ES-I3 (cell line): ENCODE results near the gene MGA.
A peak's percentile ranks its signal among the peaks of the same experiment; 100 is the strongest.

Experiments used
- H3K36me3 ChIP-seq: 2 replicates; pipeline ENCODE4 v1.6.1; 2013; ENCODE audit warnings: mild to moderate bottlenecking, low read length, control low read depth, moderate library complexity; ENCODE audit not compliant: insufficient read depth
- H3K4me1 ChIP-seq: 2 replicates; pipeline ENCODE4 v1.6.1; 2013; ENCODE audit warnings: mild to moderate bottlenecking, control low read depth, low read length; ENCODE audit not compliant: insufficient read depth
- H3K9ac ChIP-seq: 2 replicates; pipeline ENCODE4 v1.6.1; 2013; ENCODE audit warnings: low read depth, mild to moderate bottlenecking, low read length, moderate library complexity
- H3K9me3 ChIP-seq: 2 replicates; pipeline ENCODE4 v1.6.1; 2013; ENCODE audit warnings: mild to moderate bottlenecking, low read length, moderate library complexity; ENCODE audit not compliant: control insufficient read depth, insufficient read depth

The MGA gene

DNA sequence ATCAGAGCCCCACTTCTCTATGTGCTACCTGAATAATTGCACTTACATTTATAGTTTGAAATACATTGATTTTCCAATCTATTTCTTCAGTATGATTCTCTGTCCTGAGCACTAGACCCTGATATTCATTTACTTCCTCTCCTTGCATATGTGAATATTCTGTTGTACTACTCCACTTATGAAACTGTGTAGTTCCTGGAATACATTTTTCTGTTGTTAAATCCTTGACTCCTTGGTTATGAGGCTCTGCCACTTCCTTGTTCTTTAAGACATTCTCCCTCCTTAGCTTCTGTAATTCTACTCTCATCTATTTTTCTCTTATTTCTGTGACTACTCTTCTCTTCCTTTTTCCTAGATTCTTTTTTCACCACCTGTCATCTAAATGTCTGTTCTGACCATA is 12.9 kb upstream of the MGA start:
- H3K4me1 ChIP-seq, result no peaks in the 10 kb centered on the region
- H3K36me3 ChIP-seq, result no peaks in the 10 kb centered on the region
- no peaks in the 10 kb centered on the region for H3K9me3 ChIP-seq
- no peak overlapping the region for H3K9ac ChIP-seq

DNA sequence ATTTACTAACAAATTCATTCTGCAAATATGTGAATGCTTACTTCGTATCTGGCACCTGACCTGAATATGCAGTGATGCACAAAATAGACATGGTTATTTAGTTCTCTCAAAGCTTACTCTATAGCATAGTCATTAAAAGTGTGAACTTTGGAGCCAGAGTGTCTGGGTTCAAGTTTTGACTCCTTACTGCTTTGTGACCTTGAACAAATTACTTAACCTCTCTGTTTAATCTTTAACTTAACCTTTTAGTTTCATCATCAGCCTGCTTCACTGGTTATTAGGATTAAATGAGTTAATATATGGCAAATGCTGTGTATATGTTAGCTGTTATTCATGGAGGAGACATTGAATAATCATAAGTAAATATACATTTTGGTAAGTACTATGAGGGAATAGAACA is 12.1 kb upstream of the MGA start:
- Histone ChIP-seq H3K4me1 (no peaks in the 10 kb centered on the region), H3K9ac (no peak overlapping the region), H3K9me3 (no peaks in the 10 kb centered on the region), H3K36me3 (no peaks in the 10 kb centered on the region)

DNA sequence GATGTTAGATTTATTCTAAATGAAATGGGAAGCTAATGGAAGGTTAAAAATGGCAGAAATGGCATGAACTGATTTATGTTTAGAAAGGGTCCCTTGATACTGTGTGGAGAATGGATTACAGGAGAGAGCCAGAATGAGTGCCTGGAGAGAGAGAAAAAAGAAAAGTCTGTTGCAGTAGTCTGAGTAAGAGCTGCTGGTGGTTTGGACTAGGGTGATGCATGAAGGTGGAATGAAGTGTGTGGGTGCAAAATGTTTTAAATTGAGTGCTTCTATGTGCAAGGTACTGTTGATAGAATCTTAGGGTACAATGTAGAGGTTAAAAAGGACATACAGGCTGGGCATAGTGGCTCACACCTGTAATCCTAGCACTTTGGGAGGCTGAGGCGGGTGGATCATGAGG is 11.4 kb upstream of the MGA start:
- Histone ChIP-seq H3K4me1 (no peaks in the 10 kb centered on the region), H3K9ac (no peak overlapping the region), H3K9me3 (no peaks in the 10 kb centered on the region), H3K36me3 (no peaks in the 10 kb centered on the region)

DNA sequence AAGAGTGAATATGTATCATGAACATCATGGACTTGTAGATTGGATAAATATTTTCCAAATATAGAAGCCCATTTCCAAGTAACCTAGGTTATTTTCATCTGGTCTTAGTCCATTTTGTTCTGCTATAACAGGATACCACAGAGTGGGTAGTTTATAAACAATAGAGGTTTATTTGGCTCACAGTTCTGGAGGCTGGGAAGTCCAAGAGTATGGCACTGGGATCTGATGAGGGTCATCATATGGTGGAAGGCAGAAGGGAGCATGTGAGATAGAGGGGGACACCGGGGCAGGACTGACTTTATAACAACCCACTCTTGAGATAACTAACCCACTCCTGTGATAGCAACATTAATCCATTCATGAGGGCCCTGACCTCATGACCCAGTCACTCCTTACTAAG is 9.4 kb upstream of the MGA start:
- H3K4me1 ChIP-seq, result no peaks in the 10 kb centered on the region
- no peak overlapping the region for H3K9ac ChIP-seq
- no peaks in the 10 kb centered on the region for H3K36me3 ChIP-seq
- H3K9me3 ChIP-seq, result no peaks in the 10 kb centered on the region

DNA sequence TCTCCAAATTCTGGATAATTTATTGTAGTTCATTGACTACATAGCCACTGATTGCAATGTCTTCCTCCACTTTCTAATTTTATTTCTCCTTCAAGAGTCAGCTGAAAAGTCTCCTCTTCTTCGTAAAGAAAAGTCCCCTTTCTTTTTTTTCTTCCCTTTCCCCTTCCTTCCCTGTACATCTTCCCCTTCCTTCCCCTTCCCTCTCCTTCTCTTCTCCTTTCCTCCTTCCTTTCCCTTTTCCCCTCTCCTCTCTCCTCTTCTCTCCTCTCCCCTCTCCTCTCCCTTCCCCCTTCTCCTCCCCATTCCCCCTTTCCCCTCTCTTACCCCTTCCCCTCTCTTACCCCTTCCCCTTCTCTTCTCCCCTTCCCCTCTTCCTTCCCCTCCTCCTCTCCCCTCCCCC is 8.8 kb upstream of the MGA start:
- Histone ChIP-seq H3K9ac (no peak overlapping the region), H3K9me3 (no peaks in the 10 kb centered on the region), H3K36me3 (no peaks in the 10 kb centered on the region), H3K4me1 (no peaks in the 10 kb centered on the region)

DNA sequence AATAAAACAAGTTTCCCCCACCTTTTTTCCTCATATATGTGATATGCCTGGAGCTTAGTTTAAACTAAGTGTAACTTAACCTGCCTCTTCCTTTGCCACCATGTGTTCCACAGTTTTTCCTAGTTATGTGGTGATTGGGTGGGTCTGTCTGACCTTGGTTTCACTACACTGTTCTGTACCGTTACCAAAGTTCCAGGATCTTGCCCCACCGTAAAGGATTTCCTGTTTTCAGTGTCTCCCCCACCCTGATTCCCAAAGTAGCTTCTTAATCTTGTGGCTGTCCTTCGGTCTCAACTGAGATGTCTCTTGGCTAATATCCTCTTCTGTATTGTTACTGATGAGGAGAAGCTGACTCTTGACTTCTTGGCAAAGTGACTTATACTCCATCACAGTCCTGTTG is 6.4 kb upstream of the MGA start:
- H3K36me3 ChIP-seq, result no peaks in the 10 kb centered on the region
- no peak overlapping the region for H3K9ac ChIP-seq
- no peaks in the 10 kb centered on the region for H3K9me3 ChIP-seq
- no peaks in the 10 kb centered on the region for H3K4me1 ChIP-seq

DNA sequence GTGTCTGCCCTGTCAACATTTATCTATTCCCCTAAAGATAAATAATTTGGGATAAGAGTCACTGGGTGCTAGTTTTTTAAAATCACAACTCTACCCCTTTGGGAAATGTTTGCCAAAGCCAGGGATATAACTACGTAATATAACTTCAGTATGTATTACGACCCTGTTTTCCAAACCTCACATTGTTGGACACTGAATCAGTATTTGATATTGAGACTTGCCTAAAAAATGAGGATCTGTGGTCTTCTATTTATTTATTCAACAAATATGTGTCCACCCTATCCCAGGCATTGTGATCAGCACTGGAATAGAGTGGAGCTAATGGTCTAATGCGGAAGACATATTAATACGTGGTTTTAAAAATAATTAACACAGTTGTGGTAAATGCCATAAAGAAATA is 4.5 kb upstream of the MGA start:
- Histone ChIP-seq H3K36me3 (no peaks in the 10 kb centered on the region), H3K9ac (no peak overlapping the region), H3K9me3 (no peaks in the 10 kb centered on the region), H3K4me1 (no peaks in the 10 kb centered on the region)

DNA sequence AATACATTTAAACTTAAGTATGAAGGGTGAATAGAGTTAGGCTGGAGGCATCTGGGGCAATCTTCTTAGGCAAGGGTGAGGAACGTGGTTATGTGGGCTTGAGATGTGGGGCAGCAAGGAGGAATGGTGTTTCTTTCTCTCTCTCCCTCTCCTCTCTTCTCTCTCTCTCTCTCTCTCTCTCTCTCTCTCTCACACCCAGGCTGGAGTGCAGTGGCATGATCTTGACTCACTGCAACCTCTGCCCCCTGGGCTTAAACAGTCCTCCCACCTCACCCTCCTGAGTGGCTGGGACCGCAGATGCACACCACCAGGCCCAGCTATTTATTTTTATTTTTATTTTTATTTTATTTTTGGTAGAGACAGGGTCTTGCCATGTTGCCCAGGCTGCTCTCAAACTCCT is 4.0 kb upstream of the MGA start:
- no peaks in the 10 kb centered on the region for H3K4me1 ChIP-seq
- no peaks in the 10 kb centered on the region for H3K9me3 ChIP-seq
- no peaks in the 10 kb centered on the region for H3K36me3 ChIP-seq
- H3K9ac ChIP-seq, result no peak overlapping the region

DNA sequence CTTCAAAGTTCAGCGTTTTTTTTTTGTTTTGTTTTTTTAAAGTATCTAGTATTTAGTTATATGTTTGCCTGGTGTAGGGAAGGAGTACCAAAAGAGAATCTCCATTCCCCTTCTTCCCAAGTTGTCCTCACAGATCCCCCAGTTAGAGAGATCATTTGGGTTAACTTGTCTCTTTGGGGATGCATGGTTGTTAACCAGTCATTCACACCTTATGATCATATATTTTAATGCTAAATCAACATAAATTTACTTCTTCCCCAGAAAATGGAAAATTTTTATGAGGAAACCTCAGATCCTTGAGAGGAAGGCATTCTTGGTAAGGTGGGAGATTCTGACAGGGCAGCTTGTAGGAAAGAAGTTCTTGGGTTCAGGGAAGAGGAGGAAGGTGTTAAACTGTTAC is 1.5 kb upstream of the MGA start:
- Histone ChIP-seq H3K9me3 (no peaks in the 10 kb centered on the region), H3K36me3 (no peaks in the 10 kb centered on the region), H3K4me1 (no peaks in the 10 kb centered on the region; the same call in 1 of the 2 replicates)

DNA sequence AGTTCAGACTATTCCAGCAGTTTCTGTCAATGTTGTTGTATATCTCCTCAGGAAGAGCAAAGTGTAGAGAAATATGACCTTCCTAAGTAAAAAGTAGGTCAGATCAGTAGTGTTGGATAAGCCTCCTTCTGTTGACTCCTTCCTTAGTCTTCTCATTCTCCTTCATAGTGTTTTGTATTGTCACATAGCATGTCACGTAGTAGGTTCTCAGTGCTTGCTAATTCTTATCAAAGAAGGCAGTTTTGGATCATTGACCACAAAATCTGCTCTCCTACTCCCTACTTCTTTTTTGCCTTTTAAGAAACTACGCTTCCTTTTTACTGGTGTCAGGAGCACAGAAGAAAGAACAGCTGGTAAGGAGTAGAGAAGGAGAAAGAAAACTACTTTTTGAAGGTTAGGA is 1.0 kb upstream of the MGA start:
- no peaks in the 10 kb centered on the region; the same call in 1 of the 2 replicates for H3K4me1 ChIP-seq
- H3K9ac ChIP-seq, result no peak overlapping the region; the same call in 1 of the 2 replicates
- H3K9me3 ChIP-seq, result no peaks in the 10 kb centered on the region
- H3K36me3 ChIP-seq, result no peaks in the 10 kb centered on the region

More for the DNA sequence above, 1.5 kb upstream of the MGA start:
- no peak overlapping the region for H3K9ac ChIP-seq

DNA sequence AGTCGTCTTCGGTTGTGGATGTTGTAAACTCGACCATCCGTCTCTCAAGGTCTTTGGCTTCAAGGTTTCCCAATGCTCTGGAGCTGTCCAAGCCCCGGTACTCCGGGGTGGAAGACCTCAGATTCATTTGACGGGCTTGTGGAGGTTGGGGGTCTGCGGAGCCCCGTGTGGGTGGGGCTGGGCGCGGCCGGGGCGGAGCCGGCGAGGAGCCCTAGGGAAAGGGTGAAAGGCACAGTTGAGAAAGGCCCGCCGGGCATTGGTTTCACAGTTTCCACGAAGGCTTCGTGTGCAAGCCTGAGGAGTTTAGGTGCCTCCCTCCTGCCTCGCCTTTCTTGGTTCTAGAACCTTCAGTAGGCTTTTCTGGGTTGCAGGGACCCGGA is 360 bp upstream of the MGA start:
- no peaks in the 10 kb centered on the region for H3K36me3 ChIP-seq
- H3K9ac ChIP-seq, result peak overlapping the region; percentile 76
- H3K4me1 ChIP-seq, result no peaks in the 10 kb centered on the region; the same call in 1 of the 2 replicates
- H3K9me3 ChIP-seq, result no peaks in the 10 kb centered on the region

DNA sequence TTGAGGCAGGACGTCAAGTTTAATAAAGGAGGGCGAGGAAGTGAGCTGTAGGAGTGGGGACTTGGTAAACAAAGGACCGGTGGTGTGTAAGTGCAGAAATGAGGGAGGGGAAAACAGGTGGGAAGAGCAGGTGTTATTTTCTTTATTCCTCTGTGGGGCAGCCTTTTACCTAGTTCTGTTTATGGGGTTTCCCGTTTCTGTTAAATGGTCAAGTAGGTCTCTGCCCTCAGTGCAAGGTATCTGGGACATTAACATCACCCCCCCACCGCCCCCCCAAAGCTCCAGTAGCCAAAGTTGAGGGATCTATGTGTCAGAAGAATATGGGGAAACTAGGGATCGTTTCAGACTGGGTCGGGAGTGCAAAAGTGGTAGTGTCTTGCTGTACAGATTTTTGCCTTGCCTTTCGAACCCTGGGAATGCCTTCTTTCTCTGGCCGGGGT is 893 bp downstream of the MGA start:
- no peaks in the 10 kb centered on the region for H3K36me3 ChIP-seq
- no peaks in the 10 kb centered on the region; the same call in 1 of the 2 replicates for H3K4me1 ChIP-seq
- H3K9ac ChIP-seq, result peak overlapping the region; percentile 76
- no peaks in the 10 kb centered on the region for H3K9me3 ChIP-seq

DNA sequence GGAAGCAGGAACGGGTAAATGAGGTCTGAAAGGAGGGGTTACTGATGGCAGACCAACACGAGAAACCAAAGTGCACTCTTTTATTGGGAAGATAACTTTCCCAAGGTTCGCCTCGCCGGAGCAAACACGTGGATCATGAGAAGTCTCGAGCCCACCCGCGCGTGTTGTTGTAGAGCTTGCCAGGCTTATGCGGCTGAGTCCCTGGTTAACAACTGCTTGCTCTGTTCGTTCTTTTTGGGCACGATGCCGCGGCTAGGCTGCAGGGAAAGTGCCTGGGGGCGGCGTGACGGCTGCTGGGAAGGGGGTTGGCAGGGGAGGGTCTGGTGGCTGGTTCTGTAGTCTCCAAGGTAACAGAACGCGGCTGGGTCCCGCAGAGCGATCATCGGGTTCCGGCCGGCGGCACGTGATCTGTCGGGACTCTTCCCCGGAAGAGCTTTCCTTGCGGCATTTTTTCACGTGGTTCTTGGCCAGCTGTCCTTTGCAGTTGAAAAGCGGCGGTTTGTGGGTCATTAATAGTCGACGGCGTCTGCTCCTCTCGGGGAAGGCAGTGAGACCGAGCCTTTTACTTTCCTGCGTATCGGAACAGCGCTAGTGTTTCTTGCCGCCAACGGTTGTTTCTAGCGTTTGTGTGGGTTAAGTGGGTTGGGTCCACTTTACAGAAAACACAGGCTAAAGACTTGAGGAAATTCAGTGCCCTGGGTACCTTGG is 1.5 kb downstream of the MGA start:
- no peaks in the 10 kb centered on the region; the same call in 1 of the 2 replicates for H3K4me1 ChIP-seq
- H3K9me3 ChIP-seq, result no peaks in the 10 kb centered on the region
- no peaks in the 10 kb centered on the region for H3K36me3 ChIP-seq
- peak overlapping the region; percentile 76 for H3K9ac ChIP-seq

DNA sequence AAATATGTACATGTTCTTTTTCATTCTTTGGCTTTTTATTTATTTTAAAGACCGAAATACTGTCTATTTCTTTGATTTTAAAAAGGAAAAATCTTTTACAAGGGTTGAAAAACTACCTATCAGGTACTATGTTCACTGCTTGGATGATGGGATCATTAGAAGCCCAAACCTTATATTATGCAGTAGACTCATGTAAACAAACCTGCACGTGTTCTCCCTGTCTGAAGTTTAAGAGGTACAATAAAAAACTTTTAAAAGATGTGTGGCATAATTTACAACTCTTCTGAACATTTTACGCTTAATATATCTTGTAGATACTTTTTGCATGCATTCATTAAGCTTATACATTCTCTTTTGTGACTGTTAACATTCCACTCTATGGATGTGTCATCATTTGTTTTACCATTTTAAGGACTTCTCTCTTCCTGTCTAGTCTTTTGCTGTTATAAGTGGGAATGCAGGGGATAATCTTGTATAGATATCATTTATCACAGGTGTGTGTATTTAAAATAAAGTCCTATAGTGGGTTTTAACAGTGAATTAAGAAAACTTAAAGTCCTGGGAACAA is 6.2 kb downstream of the MGA start:
- no peaks in the 10 kb centered on the region for H3K36me3 ChIP-seq
- H3K9me3 ChIP-seq, result no peaks in the 10 kb centered on the region
- H3K9ac ChIP-seq, result no peak overlapping the region
- H3K4me1 ChIP-seq, result no peaks in the 10 kb centered on the region; the same call in 1 of the 2 replicates

DNA sequence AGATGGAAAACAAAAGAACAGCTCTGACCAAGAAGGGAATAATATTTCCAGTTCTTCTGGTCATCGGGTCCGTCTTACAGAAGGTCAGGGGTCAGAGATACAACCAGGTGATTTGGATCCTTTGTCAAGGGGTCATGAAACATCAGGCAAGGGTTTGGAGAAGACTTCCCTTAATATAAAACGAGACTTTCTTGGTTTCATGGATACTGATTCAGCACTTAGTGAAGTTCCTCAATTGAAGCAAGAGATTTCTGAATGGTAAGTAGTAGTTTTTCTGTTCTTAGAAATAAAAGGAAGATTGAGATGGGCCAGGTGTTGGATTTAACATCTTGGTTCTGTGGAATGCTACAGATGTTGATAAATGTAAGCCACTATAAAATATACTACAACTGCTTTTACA is 9.5 kb downstream of the MGA start:
- Histone ChIP-seq H3K4me1 (no peaks in the 10 kb centered on the region), H3K9me3 (no peaks in the 10 kb centered on the region), H3K9ac (no peak overlapping the region), H3K36me3 (no peaks in the 10 kb centered on the region)
